HG03095 (cell line): ENCODE results near the gene PCDH9.

Experiments used
- ATAC-seq: cut with Tn5 transposase; IDR thresholded peaks from one replicate; pipeline ENCODE4 v1.9.1; 2021; ENCODE audit warnings: moderate library complexity; ENCODE audit not compliant: unreplicated experiment

Gene PCDH9

GRCh38 chr13:67167420-67167819 is 62.7 kb downstream of the PCDH9 start:
- no peak for ATAC-seq

GRCh38 chr13:67161176-67161575 is 69.0 kb downstream of the PCDH9 start:
- no peak for ATAC-seq

- no peak for ATAC-seq
These were observed 71.2 kb downstream of the PCDH9 start for GRCh38 chr13:67158903-67159302.

DNA sequence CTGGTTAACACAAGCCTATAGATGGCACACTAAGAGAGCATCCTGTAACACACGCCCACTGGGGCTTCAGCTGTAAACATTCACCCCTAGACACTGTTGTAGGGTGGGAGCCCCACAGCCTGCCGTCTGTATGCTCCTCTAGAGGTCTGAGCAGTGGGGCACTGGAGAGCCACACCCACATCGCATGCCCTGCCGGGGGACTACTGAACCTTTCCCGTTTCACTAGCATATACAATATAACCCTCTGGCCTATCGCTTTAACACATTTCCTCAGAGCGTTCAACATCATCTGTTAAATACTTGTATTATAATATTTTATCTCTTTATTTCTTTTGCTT is 73.4 kb downstream of the PCDH9 start:
- ATAC-seq: no peak

DNA sequence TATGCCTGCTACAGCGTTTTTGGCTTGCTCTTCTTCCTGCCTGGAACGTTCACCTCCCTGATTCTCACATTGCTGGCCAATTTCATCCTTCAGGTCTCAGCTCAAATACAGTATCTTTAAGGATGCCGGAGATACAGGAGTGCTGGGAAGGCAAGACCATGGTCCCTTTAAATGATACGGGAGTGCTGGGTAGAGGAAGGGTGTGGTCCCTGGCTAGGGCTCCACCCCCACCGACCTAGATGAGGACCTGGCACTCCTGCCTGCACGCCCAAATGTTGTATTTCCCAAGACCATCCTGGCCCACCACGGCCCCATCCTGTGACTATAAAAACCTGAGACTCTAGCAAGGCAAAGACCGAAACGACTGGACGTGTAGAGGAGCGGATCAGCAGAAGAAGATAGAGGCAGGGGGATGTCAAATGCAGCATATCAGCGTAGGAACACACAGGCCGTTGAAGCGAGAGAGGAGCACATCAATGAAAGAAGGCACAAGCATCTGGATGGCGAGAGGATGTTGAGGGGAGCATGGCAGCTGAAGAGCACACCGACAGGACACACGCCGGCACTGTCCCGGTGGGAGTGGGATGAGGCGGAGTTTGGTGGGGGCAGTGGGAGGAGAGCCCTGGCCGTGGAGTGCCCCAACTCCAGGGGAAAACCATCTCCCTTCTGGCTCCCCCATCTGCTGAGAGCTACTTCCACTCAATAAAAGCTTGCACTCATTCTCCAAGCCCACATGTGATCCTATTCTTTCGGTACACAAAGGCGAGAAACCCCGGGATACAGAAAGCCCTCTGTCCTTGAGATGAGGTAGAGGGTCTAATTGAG is 74.0 kb downstream of the PCDH9 start:
- ATAC-seq: no peak

DNA sequence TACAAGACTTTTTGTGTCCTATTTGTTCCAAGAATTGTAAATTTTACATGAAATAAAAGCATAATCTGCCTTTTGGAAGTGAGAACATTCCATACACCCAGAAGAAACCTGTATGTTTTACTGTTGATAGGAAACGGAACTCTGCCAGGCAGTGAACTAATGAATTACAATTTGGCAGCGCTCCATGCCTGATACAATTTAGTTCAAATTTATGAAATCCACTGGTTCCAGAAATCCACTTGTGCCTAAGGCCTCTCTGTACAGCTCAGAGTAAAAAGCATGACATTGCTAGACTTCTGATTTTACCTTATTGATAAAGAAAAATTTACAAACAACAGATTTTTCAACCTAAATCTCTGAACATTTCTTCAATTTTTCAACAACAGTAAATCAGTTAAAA is 78.1 kb downstream of the PCDH9 start:
- ATAC-seq: no peak

DNA sequence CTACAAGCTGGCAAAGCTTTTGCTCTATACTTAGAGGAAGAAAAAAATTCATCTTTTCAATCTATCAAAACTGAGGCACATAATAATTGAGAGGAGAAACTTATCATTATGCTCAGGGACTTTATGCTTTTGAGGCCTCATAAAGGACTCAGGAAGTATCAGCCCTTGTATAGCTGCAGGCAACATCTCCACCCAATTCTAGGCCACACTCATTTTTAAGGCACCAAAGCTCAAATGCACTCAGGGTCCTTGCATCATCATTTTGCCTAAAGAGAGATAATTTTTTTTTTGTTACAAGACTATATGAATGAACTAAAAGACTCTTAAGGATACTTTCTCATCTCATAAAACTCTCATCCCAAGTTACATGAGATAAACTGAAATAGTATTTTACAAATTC is 78.5 kb downstream of the PCDH9 start:
- ATAC-seq: no peak

GRCh38 chr13:67150608-67151007 is 79.5 kb downstream of the PCDH9 start:
- ATAC-seq: no peak

- no peak for ATAC-seq
These were observed 82.0 kb downstream of the PCDH9 start for GRCh38 chr13:67148161-67148571.

- no peak for ATAC-seq
These were observed 82.6 kb downstream of the PCDH9 start for GRCh38 chr13:67147342-67148133.

DNA sequence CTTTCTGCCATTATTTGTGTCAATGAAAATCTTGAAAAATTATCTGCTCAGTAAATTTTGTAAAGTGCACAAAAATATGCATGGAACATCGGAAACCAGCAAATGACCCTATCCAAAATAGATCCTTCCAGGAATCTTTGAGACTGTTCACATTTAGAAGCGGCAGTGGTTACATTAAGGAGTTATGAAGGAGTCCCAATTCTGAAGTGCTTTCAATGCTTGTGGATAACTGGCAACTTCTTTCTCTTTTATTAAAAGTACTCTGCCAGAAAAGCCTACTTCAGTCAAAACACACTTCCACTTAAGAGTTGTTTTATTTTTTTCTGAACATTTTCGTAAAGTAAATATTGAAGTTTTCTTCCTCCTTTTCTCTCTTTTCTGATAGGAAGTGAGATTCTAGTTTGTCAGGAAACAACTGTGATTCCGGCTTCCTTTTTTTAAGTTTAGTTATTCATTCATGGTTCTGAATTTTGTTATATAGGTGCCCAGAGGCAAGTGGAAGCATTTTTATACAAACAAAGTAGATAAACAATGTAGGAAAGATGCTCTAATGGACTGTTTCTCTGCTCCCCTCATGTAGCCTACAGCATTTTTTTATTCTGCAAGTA is 83.5 kb downstream of the PCDH9 start:
- no peak for ATAC-seq

GRCh38 chr13:67145950-67146349 is 84.2 kb downstream of the PCDH9 start:
- no peak for ATAC-seq

DNA sequence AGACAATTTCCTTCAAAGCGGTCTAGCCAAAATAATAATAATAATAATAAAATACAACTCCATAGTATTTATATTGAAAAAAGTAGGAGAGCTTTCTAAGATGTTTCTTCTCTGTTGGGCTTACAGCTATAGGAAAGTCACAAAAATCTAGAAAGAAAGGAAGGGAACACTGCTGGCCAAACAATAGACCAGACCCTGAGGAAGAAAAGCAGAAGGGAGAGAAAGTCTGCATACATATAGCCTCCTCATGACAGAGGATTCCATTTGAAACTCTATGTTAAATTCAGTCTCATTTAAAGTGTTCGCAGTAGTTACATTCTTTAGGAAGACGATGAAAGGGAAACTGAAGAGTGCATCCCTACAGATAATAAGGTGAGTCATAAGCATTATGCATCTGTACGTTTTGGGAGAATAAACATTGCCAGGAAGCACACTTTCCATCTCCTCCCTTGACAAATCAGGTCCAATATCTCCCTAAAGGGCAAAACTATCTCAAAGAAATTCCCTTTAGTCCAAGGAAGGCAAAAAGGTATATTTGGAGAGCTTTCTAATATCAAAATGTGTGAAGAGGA is 86.5 kb downstream of the PCDH9 start:
- no peak for ATAC-seq

DNA sequence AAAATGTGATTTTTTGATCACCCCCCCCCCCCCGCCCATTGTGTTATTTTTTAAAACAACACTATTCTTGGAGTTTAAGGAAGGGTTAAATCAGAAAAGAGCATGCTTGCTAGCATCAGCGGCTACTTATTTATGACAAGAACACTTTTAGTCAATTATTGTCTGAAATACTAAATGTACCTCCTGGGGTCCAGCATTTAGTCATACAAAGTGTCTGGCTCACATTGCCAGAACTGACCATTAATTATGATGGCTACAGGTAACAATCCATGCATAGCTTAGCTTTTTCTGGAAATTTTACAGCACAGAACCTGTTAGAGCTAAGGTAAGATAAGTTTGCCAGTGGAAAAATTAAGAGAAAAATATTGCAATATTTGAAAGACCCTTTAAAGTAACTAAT is 90.1 kb downstream of the PCDH9 start:
- ATAC-seq: no peak

DNA sequence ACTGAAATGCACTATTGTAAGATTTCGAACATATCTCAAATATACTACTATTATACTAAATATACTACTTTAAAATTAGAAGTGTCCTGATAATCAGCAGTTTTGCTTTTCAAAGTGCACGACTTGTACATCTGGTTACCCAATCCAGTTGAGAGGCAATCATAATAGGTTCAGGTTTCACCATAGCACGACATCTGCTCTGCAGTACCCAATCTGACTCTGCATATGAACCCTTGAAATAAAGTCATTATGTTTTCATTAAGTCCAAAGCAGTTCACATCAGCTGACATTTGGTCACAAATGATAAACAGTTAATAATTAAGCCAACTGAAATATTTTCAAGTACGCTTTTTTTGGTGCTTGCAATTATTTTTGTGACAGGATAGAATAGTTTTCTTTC is 90.6 kb downstream of the PCDH9 start:
- ATAC-seq: no peak

- ATAC-seq: no peak
These were observed 91.2 kb downstream of the PCDH9 start for GRCh38 chr13:67138970-67139369.

DNA sequence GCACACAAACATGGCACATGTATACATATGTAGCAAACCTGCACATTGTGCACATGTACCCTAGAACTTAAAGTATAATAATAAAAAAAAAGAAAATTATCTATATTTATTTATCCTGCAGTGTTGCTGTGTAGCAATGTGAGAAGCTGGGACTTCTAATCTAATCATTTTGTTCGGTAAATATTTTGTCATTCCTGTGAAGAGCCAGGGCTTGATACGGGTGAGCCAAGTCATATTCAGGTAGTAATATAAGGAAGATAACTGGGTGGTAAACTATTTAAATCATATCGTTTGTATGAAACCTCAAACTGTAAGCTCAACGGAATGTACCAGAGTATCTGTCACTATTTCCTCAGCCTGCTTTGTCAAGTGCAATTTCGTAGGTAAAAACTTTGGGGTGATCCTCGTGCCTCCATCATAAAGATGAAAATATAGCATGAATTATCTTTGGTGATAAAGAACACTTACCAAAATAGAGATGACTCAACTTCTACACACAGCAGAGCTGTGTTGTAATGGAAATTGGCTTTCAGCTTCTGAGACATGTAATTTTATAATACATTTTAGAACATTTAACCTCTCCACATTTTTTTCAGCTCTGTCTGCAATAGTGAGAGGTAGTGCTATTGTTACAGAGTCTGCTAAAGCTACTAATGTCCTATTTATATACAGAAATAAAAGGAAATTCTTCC is 92.9 kb downstream of the PCDH9 start:
- ATAC-seq: no peak

- ATAC-seq: no peak
These were observed 94.0 kb downstream of the PCDH9 start for GRCh38 chr13:67136157-67136556.

- ATAC-seq: no peak
These were observed 94.8 kb downstream of the PCDH9 start for GRCh38 chr13:67135356-67135755.

- no peak for ATAC-seq
These were observed 95.6 kb downstream of the PCDH9 start for GRCh38 chr13:67134417-67135129.
